Neuron (in vitro differentiated cells): ENCODE results near the gene SRSF12.

Experiments used
- H2AFZ ChIP-seq: one replicate; pipeline ENCODE4 v1.6.1; 2013; ENCODE audit warnings: low read depth, mild to moderate bottlenecking, inconsistent platforms, low read length, moderate library complexity
- H3K27me3 ChIP-seq: one replicate; pipeline ENCODE4 v1.6.1; 2013; ENCODE audit warnings: low read length; ENCODE audit not compliant: insufficient read depth
- H3K36me3 ChIP-seq: one replicate; pipeline ENCODE4 v1.6.1; 2013; ENCODE audit warnings: low read length; ENCODE audit not compliant: insufficient read depth
- H3K4me1 ChIP-seq: one replicate; pipeline ENCODE4 v1.6.1; 2013; ENCODE audit warnings: low read length; ENCODE audit not compliant: insufficient read depth
- H3K4me3 ChIP-seq: 2 replicates; pipeline ENCODE4 v1.5.1; 2013; ENCODE audit warnings: mild to moderate bottlenecking, low read length, moderate library complexity
- H3K9me3 ChIP-seq: one replicate; pipeline ENCODE4 v1.6.1; 2013; ENCODE audit warnings: low read length

Gene SRSF12

GRCh38 chr6:89057759-89058158 lies 60.1 kb downstream of the SRSF12 start:
- Histone ChIP-seq H3K36me3 (no peaks in the 10 kb centered on the region), H3K4me3 (no peak overlapping the region), H3K4me1 (no peaks in the 10 kb centered on the region), H3K9me3 (no peaks in the 10 kb centered on the region), H3K27me3 (no peaks in the 10 kb centered on the region), H2AFZ (no peak overlapping the region)

DNA sequence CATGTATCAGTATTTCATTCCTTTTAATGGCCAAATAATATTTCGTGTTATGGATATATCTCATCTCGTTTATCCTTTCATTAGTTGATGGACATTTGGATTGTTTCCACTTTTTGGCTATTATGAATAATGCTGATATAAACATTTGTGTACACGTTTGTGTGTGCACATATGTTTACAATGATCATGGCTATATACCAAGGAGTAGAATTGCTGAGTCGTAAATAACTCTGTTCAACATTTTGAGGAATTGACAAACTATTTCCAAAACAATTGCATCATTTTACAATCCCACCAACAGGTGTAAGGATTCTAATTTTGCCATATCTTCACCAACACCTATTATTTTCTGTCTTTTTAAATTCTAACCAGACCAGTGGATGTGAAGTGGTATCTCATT lies 63.7 kb downstream of the SRSF12 start:
- Histone ChIP-seq H3K4me3 (no peak overlapping the region), H3K27me3 (peaks cover 12% of the 10 kb centered on the region)

GRCh38 chr6:89051676-89052075 lies 66.2 kb downstream of the SRSF12 start:
- H3K9me3 ChIP-seq = no peaks in the 10 kb centered on the region
- H3K4me1 ChIP-seq = no peaks in the 10 kb centered on the region
- H2AFZ ChIP-seq = no peak overlapping the region
- no peaks in the 10 kb centered on the region for H3K36me3 ChIP-seq
- H3K4me3 ChIP-seq = no peak overlapping the region
- peaks cover 12% of the 10 kb centered on the region for H3K27me3 ChIP-seq

More for the DNA sequence above, 63.7 kb downstream of the SRSF12 start:
- H3K4me1 ChIP-seq = no peaks in the 10 kb centered on the region
- H3K36me3 ChIP-seq = no peaks in the 10 kb centered on the region
- no peak overlapping the region for H2AFZ ChIP-seq
- H3K9me3 ChIP-seq = no peaks in the 10 kb centered on the region

- no peak overlapping the region for H3K4me3 ChIP-seq
- no peaks in the 10 kb centered on the region for H3K9me3 ChIP-seq
- no peaks in the 10 kb centered on the region for H3K4me1 ChIP-seq
- no peaks in the 10 kb centered on the region for H3K36me3 ChIP-seq
- H3K27me3 ChIP-seq = peaks cover 12% of the 10 kb centered on the region
- H2AFZ ChIP-seq = no peak overlapping the region
Measured at GRCh38 chr6:89050697-89051096, 67.2 kb downstream of the SRSF12 start.

DNA sequence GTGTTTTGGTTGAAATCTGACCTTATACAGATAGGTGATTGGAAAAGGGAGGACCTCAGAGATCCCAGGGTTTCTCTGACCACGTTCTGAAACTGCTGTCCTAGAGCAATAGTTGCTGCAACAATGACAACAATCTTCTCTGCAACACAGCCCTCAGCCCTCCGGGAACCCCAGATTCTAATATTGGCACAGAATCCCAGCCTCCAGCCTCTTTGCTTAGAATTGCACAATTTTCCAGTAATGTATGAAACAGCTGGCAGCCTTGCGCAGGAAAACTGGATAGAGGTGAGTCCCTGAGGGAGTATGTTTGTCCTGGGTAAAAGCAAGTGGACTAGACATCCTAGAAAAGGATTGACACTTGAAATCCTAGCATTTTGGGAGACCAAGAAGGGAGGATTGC lies 67.7 kb downstream of the SRSF12 start:
- Histone ChIP-seq H3K9me3 (no peaks in the 10 kb centered on the region), H3K4me3 (no peak overlapping the region), H3K27me3 (peaks cover 12% of the 10 kb centered on the region), H2AFZ (no peak overlapping the region), H3K36me3 (no peaks in the 10 kb centered on the region), H3K4me1 (no peaks in the 10 kb centered on the region)

GRCh38 chr6:89048985-89049384 lies 68.9 kb downstream of the SRSF12 start:
- Histone ChIP-seq H3K4me1 (no peaks in the 10 kb centered on the region), H3K4me3 (no peak overlapping the region), H3K27me3 (peaks cover 12% of the 10 kb centered on the region), H2AFZ (no peak overlapping the region), H3K9me3 (no peaks in the 10 kb centered on the region), H3K36me3 (no peaks in the 10 kb centered on the region)

DNA sequence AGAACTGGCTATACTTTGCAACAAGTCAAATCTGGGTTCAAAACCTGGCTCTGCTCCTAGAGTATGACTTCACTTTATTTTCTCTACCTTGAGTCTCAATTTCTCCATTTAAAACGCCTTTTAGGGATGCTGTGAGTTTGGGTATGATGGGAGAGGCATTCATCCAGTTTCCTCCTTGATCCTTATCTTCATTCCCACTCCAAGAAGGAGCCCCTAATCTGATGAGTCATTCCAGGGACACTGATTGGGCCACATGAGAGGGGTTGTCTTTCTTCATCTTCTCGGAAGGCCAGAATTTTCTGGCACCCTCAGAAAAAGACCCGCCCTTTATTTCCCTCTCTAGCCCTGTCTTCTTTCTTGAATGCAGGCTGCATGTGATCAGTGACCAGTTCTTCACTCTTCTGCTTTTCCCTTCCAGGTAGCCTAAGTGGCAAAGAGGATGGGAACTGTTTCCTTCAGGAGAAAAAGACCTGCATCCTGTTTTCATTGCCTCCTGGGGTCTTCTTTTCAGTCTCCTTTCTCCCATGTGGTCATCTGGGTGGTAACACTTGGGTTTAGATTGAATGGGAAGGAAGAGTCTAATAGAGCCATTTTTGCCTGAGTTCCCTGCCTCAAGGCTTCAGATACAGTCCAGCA lies 69.5 kb downstream of the SRSF12 start:
- Histone ChIP-seq H3K9me3 (no peaks in the 10 kb centered on the region), H3K27me3 (peaks cover 12% of the 10 kb centered on the region), H3K4me3 (no peak overlapping the region), H3K4me1 (no peaks in the 10 kb centered on the region), H3K36me3 (no peaks in the 10 kb centered on the region), H2AFZ (no peak overlapping the region)

GRCh38 chr6:89047473-89047872 lies 70.4 kb downstream of the SRSF12 start:
- Histone ChIP-seq H3K27me3 (peaks cover 12% of the 10 kb centered on the region), H3K9me3 (no peaks in the 10 kb centered on the region), H3K36me3 (no peaks in the 10 kb centered on the region), H3K4me3 (no peak overlapping the region), H2AFZ (no peak overlapping the region), H3K4me1 (no peaks in the 10 kb centered on the region)
